DMS153 treated with DMSO at 0.1 percent for 48 hours (cell line): ENCODE measurements around the gene ABCA7.
A peak's percentile ranks its signal among the peaks of the same experiment; 100 is the strongest.

Experiments
- DNase-seq: peaks from one replicate; lab custom pipeline; 2025; ENCODE audit not compliant: unreplicated experiment; lab: John Stamatoyannopoulos, UW

The ABCA7 gene

GRCh38 chr19:1070931-1071791, 31.3 kb downstream of the ABCA7 start:
- no peak for DNase-seq

- DNase-seq, result no peak
Measured at GRCh38 chr19:1072371-1073015, 32.6 kb downstream of the ABCA7 start.

GRCh38 chr19:1073063-1073955, 33.4 kb downstream of the ABCA7 start:
- no peak for DNase-seq

GRCh38 chr19:1073956-1074517, 34.1 kb downstream of the ABCA7 start:
- no peak for DNase-seq

GRCh38 chr19:1074544-1075283, 34.8 kb downstream of the ABCA7 start:
- peak; percentile 31 for DNase-seq

- no peak for DNase-seq
Measured at GRCh38 chr19:1076046-1076386, 36.1 kb downstream of the ABCA7 start.

- no peak for DNase-seq
Measured at GRCh38 chr19:1076951-1077350, 37.0 kb downstream of the ABCA7 start.

- DNase-seq, result no peak
Measured at GRCh38 chr19:1079566-1080111, 39.7 kb downstream of the ABCA7 start.

GRCh38 chr19:1080360-1081161, 40.7 kb downstream of the ABCA7 start:
- no peak for DNase-seq

- no peak for DNase-seq
Measured at GRCh38 chr19:1081301-1082164, 41.6 kb downstream of the ABCA7 start.

GRCh38 chr19:1082165-1082927, 42.4 kb downstream of the ABCA7 start:
- peak; percentile 50 for DNase-seq

- no peak for DNase-seq
Measured at GRCh38 chr19:1082928-1083816, 43.3 kb downstream of the ABCA7 start.

GRCh38 chr19:1084024-1084868, 44.3 kb downstream of the ABCA7 start:
- no peak for DNase-seq

GRCh38 chr19:1085053-1085658, 45.2 kb downstream of the ABCA7 start:
- no peak for DNase-seq

GRCh38 chr19:1085676-1086442, 46.0 kb downstream of the ABCA7 start:
- DNase-seq, result no peak
